GM12801 (cell line): ENCODE data around the gene ZNF554.

ENCODE experiments used
- CTCF ChIP-seq: IDR thresholded peaks from one replicate; pipeline ENCODE4 v1.5.1; 2011; ENCODE audit warnings: control low read depth; ENCODE audit not compliant: insufficient read length; ENCODE audit errors: extremely low read depth

ZNF554 gene

GRCh38 chr19:2847507-2847906 lies 27.8 kb downstream of the ZNF554 start:
- no peak for TF ChIP-seq CTCF

GRCh38 chr19:2848616-2849015 lies 28.9 kb downstream of the ZNF554 start:
- no peak for TF ChIP-seq CTCF

- no peak for TF ChIP-seq CTCF
Measured at GRCh38 chr19:2850256-2850925, 30.7 kb downstream of the ZNF554 start.

GRCh38 chr19:2852598-2852997 lies 32.9 kb downstream of the ZNF554 start:
- no peak for TF ChIP-seq CTCF

- no peak for TF ChIP-seq CTCF
Measured at GRCh38 chr19:2853015-2853606, 33.4 kb downstream of the ZNF554 start.

- TF ChIP-seq CTCF, result no peak
Measured at GRCh38 chr19:2854849-2855248, 35.2 kb downstream of the ZNF554 start.

- no peak for TF ChIP-seq CTCF
Measured at GRCh38 chr19:2856457-2857050, 36.9 kb downstream of the ZNF554 start.
